Ovary (tissue), 3 donors: ENCODE results near the gene CEP112.

Source experiments
- CTCF ChIP-seq, 3 donors: fragments of 450-650 bp in 2 of 3; fragments of 200-600 bp in 1 of 3; IDR thresholded peaks; one replicate each; pipeline versions ENCODE4 v1.5.1 to v1.8.0; 2016 to 2022; ENCODE audit warnings: antibody characterized with exemption in 3 of 3, mild to moderate bottlenecking in 1 of 3
- POLR2A ChIP-seq: fragments of 450-650 bp; IDR thresholded peaks from one replicate; pipeline ENCODE4 v1.6.1; 2017; ENCODE audit warnings: antibody characterized with exemption, mild to moderate bottlenecking, moderate library complexity
- donor health status: DM: no; HTN: no; CAD: no.

DNA sequence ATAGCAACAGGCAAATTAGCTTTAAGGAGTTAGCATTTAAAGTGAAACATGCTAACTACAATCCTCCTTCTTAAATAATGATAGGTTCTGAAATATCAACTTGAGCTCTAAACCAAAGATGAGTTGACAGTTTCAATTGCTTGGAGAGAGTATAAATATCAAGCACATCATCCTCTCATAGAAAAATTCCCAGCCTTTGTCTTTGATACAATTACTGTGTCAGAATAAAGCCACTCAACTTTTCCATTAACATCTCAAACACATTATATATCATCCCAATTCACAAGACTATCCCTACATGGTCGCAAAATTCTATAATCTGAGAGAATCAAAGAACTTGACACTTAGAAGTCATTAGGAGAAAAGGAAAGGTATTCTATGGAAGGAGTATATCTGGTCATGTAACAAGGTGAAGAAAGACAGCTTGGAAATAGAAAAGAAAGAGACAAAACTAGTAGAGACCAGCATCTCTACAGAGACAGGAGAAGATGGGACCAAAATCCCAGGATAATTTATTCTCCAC, 189.8 kb downstream of the CEP112 start:
- TF ChIP-seq CTCF (IDR thresholded peaks at IDR 0.05) = no peak
- no peak for TF ChIP-seq POLR2A
